H1 (cell line): ENCODE results near the gene CRTAC1.

Experiments used
- ATF2 ChIP-seq: IDR thresholded peaks from 2 replicates; pipeline ENCODE4 v1.6.1; 2012; ENCODE audit warnings: low read length, inconsistent platforms
- CTCF ChIP-seq, 3 experiments: IDR thresholded peaks; 1 replicate in 2 of 3; 2 replicates in 1 of 3; pipeline versions ENCODE4 v1.5.1 to v1.6.1; 2011; ENCODE audit warnings: low read length in 3 of 3, mild to moderate bottlenecking in 3 of 3, inconsistent platforms in 2 of 3, low read depth in 1 of 3, moderate library complexity in 1 of 3; ENCODE audit not compliant: insufficient read depth in 1 of 3; ENCODE audit errors: control extremely low read depth in 1 of 3
- EZH2 ChIP-seq: fragments of 200-600 bp; sonication (generic); IDR thresholded peaks from 2 replicates; pipeline ENCODE4 v1.7.1; 2012; ENCODE audit warnings: low read depth, mild to moderate bottlenecking, moderate library complexity, low read length, inconsistent platforms; ENCODE audit not compliant: severe bottlenecking
- POLR2A ChIP-seq, 2 experiments: IDR thresholded peaks; 1 replicate in 1 of 2; 2 replicates in 1 of 2; pipeline ENCODE4 v1.6.1; 2011; ENCODE audit warnings: low read depth in 2 of 2, low read length in 2 of 2, mild to moderate bottlenecking in 2 of 2; ENCODE audit errors: control extremely low read depth in 1 of 2
- RXRA ChIP-seq: IDR thresholded peaks from 2 replicates; pipeline ENCODE4 v1.6.1; 2011; ENCODE audit warnings: low read depth, mild to moderate bottlenecking, low read length, moderate library complexity; ENCODE audit not compliant: insufficient read depth

GRCh38 chr10:98020254-98020653 is 10.2 kb downstream of the CRTAC1 start:
- TF ChIP-seq CTCF (IDR thresholded peaks at IDR 0.05; ENCODE audit: control extremely low read depth in 1 of 3, insufficient read depth in 1 of 3, low read depth in 1 of 3, low read length in 3 of 3) (no peak), EZH2 (no peak), POLR2A (IDR thresholded peaks at IDR 0.05; ENCODE audit: control extremely low read depth in 1 of 2, low read depth in 2 of 2, low read length in 2 of 2) (no peak), ATF2 (no peak), RXRA (no peak)
